SK-N-SH treated with all-trans-retinoic acid at 6 μM for 48 hours (cell line): Measurements from ENCODE around the gene SEZ6L.

ENCODE experiments used
- BACH2 ChIP-seq: fragments of 250-450 bp; sonication (Bioruptor Pico); IDR thresholded peaks from 2 replicates; pipeline ENCODE4 v1.9.0; 2021; ENCODE audit warnings: mild to moderate bottlenecking, borderline replicate concordance
- OSR1 ChIP-seq: fragments of 250-450 bp; sonication (Bioruptor Pico); IDR thresholded peaks from 2 replicates; pipeline ENCODE4 v1.8.0; 2022; ENCODE audit warnings: moderate library complexity, mild to moderate bottlenecking, inconsistent platforms
- TOX ChIP-seq: fragments of 250-450 bp; sonication (Bioruptor Pico); IDR thresholded peaks from 2 replicates; pipeline ENCODE4 v1.8.0; 2021; ENCODE audit warnings: mild to moderate bottlenecking, moderate library complexity, borderline replicate concordance
- ZFP3 ChIP-seq: fragments of 250-450 bp; sonication (Bioruptor Pico); IDR thresholded peaks from 2 replicates; pipeline ENCODE4 v1.5.0; 2020; ENCODE audit warnings: mild to moderate bottlenecking, moderate library complexity
- ZFP30 ChIP-seq: fragments of 450-650 bp; formaldehyde crosslinking; IDR thresholded peaks from 2 replicates; pipeline ENCODE4 v1.5.0; 2022; ENCODE audit warnings: mild to moderate bottlenecking, moderate library complexity
- TF ChIP-seq, protein P1 (sequence below): fragments of 250-450 bp; sonication (Bioruptor Pico); IDR thresholded peaks from 2 replicates; pipeline ENCODE4 v1.5.1; 2021; ENCODE audit warnings: mild to moderate bottlenecking, moderate library complexity

DNA sequence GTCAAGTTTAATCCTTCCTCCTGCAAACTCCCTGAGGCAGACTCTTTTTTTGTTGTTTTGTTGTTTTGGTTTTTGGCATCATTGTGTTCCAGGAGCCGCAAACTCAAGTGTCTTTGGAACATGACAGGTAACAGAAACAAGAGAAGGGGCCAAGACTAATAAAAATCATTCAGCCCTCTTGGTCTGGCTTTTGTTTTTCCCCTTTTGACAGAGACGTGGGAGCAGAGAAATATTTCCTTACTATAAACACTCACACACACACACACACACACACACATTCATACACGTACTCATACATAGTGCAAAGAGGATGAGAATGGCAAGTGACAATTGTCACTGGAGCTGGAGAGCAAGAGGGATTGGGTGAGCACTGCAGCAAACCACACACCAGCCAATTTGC lies 249.4 kb downstream of the SEZ6L start:
- TF ChIP-seq TOX (CRISPR knock-in tag) (no peak), ZFP3 (CRISPR knock-in tag) (no peak), BACH2 (CRISPR knock-in tag) (no peak), OSR1 (CRISPR knock-in tag) (no peak), ZFP30 (CRISPR knock-in tag) (no peak)
- TF ChIP-seq, protein P1, sequence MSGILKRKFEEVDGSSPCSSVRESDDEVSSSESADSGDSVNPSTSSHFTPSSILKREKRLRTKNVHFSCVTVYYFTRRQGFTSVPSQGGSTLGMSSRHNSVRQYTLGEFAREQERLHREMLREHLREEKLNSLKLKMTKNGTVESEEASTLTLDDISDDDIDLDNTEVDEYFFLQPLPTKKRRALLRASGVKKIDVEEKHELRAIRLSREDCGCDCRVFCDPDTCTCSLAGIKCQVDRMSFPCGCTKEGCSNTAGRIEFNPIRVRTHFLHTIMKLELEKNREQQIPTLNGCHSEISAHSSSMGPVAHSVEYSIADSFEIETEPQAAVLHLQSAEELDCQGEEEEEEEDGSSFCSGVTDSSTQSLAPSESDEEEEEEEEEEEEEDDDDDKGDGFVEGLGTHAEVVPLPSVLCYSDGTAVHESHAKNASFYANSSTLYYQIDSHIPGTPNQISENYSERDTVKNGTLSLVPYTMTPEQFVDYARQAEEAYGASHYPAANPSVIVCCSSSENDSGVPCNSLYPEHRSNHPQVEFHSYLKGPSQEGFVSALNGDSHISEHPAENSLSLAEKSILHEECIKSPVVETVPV (CRISPR knock-in tag): no peak
